HPDE6-E6E7 (cell line): ENCODE measurements around the gene MEGF8.

Source experiments
- DNase-seq: peaks from one replicate; pipeline ENCODE4 v3.0.0; 2011; ENCODE audit warnings: missing footprints; ENCODE audit errors: extremely low spot score

The MEGF8 gene

DNA sequence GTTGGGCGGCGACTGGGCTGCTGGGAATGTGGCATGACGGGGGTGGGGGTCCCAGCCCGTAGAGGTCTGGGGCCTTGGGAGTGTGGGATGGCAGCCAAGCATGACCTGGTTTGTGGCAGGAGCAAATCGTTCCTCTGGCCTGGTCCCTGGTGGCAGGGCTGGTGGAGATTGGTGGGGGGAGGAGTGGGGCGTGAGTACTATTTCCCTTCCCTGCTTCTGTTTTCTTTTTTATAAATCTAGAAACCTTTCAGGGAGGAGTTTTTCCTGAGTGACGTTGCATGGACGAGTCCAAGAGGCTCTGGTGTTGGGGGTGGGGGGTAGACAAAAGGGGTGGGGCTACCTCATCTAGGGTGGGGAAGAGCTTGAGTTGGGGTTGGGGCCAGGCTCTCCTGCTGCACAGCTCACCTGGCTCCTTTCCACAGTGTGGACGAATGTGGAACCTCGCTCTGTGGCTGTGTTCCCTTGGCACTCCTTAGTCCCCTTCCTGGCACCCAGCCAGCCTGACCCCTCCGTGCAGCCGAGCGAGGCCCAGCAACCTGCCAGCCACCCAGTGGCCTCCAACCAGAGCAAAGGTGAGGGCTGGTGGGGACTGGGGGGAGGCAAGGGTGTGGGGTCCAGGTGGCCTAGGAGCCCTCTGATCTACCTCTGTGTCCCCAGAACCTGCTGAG, 39.0 kb upstream of the MEGF8 start:
- DNase-seq, result no peak

DNA sequence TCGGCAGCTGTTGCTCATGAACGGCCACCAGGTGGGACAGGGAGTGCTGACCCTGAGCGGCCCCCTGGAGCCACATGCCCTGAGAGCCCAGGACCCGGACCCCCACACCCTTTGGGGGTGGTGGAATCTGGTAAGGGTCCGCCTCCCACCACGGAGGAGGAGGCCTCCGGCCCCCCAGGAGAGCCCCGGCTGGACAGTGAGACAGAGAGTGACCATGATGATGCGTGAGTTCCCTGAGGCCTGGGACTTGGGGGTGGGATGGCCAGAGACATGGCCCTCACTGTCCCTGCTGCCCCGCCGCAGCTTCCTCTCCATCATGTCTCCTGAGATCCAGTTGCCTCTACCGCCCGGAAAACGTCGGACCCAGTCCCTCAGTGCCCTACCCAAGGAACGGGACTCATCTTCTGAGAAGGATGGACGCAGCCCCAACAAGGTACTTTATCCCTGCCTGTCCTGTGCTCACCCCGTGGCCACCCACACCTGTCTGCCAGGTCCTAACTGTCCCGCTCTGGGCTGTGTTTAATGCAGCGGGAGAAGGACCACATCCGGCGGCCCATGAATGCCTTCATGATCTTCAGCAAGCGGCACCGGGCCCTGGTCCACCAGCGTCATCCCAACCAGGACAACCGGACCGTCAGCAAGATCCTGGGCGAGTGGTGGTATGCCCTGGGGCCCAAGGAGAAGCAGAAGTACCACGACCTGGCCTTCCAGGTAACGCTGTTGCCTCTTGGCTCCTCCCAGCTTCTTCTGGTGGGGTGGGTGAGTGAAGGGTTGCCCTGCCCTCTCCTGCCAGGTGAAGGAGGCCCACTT, 38.2 kb upstream of the MEGF8 start:
- no peak for DNase-seq

DNA sequence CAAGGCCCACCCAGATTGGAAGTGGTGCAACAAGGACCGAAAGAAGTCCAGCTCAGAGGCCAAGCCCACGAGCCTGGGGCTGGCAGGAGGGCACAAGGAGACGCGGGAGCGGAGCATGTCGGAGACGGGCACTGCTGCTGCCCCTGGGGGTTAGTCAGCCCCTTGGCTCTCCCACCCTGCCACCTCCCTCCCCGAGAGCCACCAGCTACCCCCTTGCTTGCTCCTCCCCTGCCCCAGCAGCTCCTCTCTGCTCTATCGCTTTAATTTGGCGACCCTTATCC, 37.7 kb upstream of the MEGF8 start:
- no peak for DNase-seq

DNA sequence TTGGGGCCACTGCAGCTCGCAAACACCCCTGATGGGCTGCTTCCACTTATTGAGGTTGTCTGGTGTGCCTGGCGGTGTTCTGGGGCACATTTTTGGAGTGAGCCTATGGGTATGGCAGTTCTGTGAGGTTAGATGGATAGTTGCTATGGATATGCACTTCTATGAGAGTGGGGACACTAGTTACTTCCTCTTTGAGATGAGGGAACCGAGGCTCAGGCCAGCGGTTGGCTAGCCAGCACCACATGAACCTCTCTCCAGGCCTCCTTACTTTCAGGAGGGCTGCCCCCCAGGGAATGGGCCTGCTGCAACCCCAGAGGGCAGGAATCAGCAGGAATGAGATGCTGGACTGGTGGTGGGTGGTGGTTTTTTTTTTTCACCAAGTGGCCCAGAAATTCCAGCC, 37.0 kb upstream of the MEGF8 start:
- no peak for DNase-seq

DNA sequence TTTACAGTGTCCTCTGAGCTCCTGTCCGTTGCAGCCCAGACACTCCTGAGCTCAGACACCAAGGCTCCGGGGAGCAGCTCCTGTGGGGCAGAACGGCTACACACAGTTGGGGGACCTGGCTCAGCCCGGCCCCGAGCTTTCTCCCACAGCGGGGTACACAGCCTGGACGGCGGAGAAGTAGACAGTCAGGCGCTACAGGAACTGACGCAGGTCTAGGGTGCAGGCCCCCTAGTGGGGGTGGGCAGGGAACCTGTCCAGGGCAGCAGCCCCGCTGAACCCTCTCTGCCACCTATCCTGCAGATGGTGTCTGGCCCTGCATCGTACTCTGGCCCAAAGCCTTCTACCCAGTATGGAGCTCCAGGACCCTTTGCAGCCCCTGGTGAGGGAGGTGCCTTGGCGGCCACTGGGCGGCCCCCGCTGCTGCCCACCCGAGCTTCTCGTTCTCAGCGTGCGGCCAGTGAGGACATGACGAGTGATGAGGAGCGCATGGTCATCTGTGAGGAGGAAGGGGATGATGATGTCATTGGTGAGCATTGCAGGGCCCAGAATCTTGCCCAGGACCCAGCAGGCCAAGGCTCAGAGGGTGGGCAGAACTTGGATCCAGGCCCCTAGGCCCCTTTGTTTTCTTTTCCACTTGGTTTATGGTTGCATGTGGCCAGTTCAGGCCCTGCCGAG, 36.4 kb upstream of the MEGF8 start:
- no peak for DNase-seq

DNA sequence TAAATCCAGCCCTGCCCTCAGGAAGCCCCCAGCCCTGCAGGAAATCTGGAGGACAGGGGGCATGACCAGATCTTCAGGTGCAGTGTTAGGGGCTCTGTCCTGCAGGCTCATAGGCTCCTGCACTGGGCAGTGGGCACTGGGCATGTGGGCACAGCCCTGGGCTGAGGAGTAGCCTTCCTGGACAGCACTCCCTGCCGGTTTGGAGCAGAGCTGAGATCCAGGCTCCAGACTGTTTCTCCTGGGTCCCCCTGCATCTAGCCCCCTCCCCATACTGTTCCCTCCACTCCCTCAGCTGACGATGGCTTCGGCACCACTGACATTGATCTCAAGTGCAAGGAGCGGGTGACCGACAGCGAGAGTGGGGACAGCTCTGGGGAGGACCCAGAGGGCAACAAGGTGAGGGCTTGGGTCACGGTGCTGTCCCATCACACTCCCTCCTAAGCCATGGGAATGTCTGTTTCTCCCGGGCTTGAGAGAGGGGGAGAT, 35.8 kb upstream of the MEGF8 start:
- DNase-seq, result no peak

DNA sequence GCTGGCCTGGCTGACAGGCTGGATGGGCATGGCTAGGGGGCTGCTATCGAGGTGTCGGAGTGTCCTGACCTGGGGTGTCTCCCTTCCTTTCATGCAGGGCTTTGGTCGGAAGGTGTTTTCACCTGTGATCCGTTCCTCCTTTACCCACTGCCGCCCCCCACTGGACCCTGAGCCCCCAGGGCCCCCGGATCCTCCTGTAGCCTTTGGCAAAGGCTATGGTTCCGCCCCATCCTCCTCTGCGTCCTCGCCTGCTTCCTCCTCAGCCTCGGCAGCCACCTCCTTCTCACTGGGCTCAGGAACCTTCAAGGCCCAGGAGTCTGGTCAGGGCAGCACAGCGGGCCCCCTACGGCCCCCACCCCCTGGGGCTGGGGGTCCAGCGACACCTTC, 35.3 kb upstream of the MEGF8 start:
- DNase-seq, result no peak

DNA sequence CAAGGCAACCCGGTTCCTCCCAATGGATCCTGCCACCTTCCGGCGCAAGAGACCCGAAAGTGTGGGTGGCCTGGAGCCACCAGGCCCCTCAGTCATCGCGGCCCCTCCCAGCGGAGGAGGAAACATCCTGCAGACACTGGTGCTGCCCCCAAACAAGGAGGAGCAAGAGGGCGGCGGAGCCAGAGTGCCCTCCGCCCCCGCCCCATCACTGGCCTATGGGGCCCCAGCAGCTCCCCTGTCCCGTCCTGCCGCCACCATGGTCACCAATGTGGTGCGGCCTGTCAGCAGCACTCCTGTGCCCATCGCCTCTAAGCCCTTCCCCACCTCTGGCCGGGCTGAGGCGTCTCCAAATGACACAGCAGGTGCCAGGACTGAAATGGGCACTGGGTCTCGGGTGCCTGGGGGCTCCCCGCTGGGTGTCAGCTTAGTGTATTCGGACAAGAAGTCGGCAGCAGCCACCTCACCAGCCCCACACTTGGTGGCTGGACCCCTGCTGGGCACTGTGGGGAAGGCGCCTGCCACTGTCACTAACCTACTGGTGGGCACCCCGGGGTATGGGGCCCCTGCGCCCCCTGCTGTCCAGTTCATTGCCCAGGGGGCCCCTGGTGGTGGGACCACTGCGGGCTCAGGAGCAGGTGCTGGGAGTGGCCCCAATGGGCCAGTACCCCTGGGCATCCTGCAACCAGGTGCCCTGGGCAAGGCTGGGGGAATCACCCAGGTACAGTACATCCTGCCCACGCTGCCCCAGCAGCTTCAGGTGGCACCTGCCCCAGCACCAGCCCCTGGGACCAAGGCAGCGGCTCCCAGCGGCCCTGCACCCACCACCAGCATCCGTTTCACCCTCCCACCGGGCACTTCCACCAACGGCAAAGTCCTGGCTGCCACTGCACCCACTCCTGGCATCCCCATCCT, 34.7 kb upstream of the MEGF8 start:
- no peak for DNase-seq

DNA sequence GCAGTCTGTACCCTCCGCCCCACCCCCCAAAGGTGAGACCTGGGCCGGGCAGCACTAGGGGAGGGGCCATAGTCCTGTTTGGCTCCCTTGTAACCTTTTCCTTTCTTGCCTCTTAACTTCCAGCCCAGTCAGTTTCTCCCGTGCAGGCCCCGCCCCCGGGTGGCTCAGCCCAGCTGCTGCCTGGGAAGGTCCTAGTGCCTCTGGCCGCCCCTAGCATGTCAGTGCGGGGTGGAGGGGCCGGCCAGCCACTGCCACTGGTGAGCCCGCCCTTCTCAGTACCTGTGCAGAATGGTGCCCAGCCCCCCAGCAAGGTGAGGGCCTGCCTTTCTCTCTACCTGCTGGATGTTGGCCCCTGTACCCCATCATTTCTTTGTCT, 34.0 kb upstream of the MEGF8 start:
- no peak for DNase-seq

DNA sequence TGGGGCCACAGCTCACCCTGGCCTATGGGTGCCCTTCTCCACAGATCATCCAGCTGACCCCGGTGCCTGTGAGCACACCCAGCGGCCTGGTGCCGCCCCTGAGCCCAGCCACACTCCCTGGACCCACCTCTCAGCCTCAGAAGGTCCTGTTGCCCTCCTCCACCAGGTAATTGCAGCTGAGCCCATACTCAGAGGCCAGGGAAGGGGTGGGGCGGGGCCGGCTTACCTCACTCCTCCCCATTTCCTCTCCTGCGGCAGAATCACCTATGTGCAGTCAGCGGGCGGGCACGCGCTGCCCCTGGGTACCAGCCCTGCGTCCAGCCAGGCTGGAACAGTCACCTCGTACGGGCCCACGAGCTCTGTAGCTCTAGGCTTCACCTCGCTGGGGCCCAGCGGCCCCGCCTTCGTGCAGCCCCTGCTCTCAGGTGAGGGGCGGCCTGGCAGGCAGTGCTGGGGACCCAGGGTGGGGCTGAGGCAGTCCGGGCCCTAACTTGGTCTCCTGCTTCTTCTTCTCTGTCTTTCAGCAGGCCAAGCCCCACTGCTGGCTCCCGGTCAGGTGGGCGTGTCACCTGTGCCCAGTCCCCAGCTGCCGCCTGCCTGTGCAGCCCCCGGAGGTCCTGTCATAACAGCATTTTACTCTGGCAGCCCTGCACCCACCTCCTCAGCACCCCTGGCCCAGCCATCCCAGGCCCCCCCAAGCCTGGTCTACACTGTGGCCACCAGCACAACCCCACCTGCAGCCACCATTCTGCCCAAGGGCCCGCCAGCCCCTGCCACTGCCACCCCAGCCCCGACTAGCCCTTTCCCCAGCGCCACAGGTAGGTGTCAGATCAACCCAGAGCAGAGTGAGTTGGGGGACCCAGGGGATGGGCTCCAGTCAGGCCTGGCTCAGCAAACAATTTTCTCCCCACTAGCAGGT, 33.1 kb upstream of the MEGF8 start:
- no peak for DNase-seq

DNA sequence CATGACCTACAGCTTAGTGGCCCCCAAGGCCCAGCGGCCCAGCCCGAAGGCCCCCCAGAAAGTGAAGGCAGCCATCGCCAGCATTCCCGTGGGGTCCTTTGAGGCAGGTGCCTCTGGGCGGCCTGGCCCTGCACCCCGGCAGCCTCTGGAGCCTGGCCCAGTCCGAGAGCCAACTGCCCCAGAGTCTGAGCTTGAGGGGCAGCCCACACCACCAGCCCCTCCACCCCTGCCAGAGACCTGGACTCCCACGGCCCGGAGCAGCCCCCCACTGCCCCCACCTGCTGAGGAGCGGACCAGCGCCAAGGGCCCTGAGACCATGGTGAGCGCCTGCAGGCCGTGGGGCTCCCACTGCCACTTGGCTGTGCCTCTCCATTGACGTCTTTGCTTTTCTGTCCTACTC, 32.5 kb upstream of the MEGF8 start:
- no peak for DNase-seq

DNA sequence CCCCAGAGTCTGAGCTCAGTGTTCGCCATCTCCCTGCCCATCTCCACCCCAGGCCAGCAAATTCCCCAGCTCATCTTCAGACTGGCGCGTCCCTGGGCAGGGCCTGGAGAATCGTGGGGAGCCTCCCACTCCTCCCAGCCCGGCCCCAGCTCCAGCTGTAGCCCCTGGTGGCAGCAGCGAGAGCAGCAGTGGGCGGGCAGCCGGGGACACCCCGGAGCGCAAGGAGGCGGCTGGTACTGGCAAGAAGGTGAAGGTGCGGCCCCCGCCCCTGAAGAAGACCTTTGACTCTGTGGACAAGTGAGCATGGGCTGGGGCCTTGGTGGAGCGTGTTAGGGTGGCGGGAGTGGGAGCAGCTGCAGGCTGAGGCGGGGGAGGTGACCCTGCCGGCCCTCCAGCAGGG, 31.9 kb upstream of the MEGF8 start:
- DNase-seq, result no peak

DNA sequence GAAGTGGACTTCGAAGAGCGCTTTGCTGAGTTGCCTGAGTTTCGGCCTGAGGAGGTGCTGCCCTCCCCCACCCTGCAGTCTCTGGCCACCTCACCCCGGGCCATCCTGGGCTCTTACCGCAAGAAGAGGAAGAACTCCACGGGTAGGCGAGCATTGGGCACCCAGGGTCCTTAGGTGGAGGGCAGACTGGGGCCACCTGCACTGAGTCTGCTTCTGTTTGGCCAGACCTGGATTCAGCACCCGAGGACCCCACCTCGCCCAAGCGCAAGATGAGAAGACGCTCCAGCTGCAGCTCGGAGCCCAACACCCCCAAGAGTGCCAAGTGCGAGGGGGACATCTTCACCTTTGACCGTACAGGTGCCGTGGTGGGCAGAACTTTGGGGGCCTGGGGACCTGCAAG, 31.5 kb upstream of the MEGF8 start:
- no peak for DNase-seq

DNA sequence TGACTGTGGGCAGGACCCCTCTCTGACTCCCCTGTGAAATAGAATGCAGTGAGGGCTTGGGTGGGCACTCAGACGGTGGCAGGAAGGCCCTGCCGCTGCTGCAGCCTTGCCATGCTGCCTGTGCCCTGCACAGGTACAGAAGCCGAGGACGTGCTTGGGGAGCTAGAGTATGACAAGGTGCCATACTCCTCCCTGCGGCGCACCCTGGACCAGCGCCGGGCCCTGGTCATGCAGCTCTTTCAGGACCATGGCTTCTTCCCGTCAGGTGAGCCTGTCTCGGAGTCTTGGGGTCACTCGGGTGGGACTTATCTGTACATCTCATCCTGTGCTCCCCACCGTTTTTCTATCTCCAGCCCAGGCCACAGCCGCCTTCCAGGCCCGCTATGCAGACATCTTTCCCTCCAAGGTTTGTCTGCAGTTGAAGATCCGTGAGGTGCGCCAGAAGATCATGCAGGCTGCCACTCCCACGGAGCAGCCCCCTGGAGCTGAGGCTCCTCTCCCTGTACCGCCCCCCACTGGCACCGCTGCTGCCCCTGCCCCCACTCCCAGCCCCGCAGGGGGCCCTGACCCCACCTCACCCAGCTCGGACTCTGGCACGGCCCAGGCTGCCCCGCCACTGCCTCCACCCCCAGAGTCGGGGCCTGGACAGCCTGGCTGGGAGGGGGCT, 30.8 kb upstream of the MEGF8 start:
- no peak for DNase-seq

DNA sequence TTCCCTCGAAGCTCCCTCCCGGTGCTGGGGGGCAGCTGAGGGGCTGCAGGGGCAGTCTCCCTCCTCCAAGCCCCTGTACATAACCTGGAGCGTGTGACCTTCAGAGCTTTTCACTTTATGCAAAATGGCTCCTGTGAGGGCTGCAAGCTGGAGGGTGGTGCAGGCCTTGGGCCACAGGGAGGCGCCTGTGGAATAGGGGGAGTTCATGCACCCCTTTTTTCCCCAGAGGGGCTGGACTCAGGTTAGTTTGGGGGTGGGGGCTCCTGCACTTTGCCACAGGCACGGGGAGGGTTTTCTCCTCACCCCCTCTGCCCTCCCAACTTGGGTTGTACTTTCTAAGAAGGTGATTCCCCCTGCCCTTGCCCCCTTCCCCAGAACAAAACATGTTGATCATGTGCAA, 30.1 kb upstream of the MEGF8 start:
- DNase-seq, result no peak

DNA sequence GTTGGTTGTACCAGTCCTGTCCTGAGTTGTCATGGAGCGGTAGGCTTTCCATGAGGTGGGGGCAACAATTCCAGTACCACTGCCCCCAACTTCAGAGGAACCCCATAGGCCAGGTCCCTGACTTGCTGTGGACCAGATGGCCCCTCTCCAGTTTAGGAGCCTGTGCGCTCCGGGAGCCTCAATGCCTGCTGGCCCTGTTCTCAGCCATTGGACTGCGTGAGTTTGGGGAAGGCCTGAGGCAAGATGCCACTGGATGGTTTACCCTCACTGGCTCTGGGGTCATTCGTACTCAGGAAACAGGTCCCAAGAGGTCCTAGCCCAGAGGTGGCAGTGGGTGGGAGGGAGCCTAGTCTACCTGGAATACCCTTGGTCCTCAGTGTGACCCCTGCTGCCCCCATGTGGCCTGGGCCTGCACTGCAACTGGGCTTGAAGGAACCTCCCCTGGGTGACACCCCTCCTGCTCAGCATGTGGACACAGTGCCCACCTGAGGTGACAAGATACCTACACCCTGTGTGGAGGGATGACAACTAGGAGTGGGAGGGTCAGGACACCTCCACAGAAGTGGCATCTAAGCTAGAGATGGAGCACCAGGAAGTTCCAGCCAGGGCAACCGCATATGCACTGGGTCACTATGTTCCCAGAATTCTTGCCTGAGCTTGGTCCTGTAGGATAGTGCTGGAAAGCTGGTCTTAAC, 29.5 kb upstream of the MEGF8 start:
- peak; percentile 67 for DNase-seq

DNA sequence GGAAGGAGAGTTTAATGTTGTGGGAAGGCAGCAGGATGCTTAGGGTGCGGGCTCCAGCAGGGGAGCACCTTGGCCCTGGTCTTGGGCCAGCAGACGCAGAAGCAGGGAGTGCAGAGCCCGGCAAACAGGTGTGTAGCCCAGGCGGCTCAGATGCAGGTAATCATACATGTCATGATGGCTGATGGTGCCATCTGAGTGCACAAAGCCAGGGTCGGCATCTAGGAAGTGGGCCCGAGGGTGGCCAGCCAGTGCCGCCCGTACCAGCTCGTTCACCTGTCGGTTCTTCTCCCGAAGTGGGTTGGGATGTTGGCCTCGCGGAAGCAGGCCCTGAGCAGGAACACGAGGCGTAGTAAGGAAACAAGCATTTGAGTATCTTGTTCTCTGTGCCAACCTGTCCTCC, 28.4 kb upstream of the MEGF8 start:
- no peak for DNase-seq

DNA sequence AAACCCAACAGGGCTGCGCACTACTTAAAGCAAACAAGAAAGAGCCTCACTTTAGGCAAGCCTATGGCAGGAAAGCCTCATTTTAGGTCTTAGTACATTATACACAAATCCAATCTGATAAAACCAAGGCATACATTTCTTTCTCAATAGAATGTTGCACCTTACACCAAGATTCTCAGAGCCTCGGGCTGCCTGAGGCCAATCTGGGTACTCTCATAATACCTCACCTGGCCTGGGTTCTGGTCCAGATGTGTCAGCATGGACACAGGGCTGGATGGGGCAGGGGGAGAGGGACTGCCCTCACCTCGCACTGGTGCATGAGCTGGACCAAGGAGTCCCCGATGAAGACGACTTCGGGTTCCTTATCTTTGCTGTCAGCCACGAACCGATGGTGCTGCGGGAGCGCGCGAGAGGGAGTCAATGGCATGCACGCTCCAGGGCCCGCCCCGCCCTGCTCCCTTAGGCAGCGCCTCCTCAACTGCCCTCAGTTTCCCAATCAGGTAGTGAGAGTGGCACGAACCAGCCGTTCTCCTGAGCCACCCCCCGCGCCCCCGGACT, 23.7 kb upstream of the MEGF8 start, which contains the start of gene PRR19:
TSS of gene PRR19 (plus strand) at position 487 of the 558 bp plus-strand sequence. CDS start 7,453 bp downstream, outside the sequence.
- no peak for DNase-seq

DNA sequence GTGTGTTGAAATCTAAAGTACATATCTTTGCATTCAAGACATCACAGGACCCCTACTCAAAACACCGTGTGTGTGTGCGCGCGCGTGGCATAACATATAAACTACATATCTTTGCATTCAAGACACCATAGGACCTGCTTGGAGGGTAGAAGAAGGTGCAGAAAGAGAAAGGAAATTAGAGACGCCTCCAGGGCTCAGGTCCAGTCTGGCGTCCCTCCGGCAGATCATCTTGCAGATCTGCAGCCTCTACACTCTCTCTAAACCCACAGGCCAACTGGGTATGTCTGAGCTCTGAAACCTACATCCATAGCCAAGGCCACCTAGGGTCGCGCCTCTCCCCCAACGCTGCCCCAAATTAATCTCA, 22.4 kb upstream of the MEGF8 start:
- DNase-seq, result no peak
